Endothelial cell of hepatic sinusoid (primary cell): ENCODE results near the gene MYO1F.
"Not testable (repeated sequence)": the region's sequence is repeated elsewhere in the genome, so short reads cannot be mapped to it uniquely, and the experiment has no call there.

Source experiments
- in situ Hi-C: cut with HindIII; loops from 2 replicates; pipeline ENCODE4 v1.10.0; 2017; ENCODE audit warnings: low sequenced_read_pairs

MYO1F gene

DNA sequence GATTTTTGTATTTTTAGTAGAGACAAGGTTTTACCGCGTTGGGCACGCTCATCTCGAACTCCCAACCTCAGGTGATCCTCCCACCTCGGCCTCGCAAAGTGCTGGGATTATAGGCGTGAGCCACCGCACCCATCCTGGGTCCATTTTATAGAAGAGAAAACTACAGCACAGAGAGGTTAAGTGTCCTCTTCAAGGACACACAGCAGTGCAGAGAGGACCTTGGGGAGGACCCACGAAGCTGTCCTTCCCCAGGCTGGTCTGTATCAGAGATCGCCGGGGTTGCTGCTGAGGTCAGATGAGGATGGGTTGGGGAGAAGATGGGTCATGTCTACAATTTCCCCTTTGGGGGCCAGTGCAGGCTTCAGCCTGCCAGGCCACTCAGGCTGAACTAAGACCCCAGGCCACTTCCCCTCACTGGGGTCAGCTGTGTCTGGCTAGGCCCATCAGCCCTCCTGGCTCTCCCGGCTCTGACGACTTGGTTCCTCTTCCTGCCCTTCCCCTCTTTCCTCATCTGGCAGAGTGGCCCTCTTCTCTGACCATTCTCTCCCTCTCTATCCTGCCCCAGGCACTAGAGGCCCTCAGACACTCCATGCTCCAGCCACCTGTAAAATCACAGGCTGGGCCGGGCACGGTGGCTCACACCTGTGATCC, 9.6 kb downstream of the MYO1F start:
- in situ Hi-C loops: no loop called here

DNA sequence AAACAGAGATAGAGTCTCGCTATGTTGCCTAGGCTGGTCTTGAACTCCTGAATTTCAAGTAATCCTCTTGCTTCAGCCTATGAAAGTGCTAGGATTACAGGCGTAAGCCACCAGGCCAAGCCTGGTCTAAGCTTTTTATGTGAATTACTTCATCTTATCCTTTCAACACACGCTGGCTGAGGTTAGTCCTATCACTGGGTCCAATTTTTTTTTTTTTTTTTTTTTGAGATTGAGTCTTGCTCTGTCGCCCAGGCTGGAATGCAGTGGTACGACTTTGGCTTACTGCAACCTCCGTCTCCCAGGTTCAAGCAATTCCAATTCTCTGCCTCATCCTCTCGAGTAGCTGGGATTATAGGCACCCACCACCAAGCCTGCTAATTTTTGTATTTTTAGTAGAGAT, 10.4 kb downstream of the MYO1F start:
- in situ Hi-C loops: no loop called here

DNA sequence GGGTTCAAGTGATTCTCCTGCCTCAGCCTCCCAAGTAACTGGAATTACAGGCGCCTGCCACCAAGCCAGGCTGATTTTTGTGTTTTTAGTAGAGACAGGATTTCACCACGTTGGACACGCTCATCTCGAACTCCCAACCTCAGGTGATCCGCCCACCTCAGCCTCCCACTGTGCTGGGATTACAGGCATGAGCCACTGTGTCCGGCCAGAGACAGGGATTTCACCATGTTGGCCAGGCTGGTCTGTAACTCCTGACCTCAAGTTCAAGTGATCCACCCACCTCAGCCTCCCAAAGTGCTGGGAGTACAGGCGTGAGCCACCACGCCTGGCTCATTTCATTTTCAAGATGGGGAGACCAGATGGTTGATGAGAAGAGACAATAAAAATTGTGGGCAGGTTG, 12.4 kb downstream of the MYO1F start:
- in situ Hi-C loops: not testable (repeated sequence)

DNA sequence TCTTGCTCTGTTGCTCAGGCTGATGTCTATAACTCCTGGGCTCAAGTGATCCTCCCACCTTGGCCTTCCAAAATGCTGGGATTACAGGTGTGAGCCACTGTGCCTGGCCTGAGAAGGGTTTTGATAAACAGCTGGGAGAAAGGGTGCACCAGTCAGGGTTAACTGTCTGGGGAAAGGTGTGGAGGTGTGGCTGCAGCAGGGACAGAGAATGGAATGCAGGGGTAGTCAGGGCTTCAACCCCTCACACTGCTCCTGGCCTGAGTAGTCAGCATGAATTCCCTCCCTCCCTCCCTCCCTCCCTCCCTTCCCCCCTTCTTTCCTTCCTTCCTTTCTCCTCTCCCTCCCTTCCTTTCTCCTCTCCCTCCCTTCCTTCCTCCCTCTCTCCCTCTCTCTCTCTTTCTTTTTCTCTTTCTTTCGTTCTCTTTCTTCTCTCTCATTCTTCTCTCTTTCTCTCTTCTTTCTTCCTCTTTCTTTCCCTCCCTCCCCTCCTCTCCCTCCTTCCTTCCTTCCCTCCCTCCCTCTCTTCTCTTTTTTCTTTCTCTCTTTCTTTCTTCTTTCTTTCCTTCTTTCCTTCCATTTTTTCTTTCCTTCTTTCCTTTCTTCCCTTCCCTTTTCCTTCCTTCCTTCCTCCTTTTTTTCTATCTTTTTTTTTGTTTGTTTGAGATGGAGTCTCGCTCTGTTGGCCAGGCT, 16.0 kb downstream of the MYO1F start:
- in situ Hi-C loops: no loop called here

DNA sequence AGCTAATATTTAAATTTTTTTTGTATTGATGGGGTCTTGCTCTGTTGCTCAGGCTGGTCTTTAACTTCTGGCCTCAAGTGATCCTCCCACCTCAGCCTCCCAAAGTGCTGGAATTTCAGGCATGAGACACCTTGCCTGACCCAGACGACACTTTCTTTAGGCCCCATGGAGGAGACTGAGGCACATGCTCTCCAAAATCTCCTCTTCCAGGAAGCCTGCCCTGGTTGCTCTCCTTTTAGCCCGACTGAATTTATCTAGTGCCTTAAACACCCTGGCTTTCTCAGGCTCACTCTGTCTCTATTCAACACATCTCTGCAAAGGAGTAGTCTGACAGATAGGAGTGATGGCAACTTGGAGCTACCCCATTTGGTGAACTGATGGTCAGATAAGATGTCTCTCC, 18.9 kb downstream of the MYO1F start:
- in situ Hi-C loops: no loop called here

DNA sequence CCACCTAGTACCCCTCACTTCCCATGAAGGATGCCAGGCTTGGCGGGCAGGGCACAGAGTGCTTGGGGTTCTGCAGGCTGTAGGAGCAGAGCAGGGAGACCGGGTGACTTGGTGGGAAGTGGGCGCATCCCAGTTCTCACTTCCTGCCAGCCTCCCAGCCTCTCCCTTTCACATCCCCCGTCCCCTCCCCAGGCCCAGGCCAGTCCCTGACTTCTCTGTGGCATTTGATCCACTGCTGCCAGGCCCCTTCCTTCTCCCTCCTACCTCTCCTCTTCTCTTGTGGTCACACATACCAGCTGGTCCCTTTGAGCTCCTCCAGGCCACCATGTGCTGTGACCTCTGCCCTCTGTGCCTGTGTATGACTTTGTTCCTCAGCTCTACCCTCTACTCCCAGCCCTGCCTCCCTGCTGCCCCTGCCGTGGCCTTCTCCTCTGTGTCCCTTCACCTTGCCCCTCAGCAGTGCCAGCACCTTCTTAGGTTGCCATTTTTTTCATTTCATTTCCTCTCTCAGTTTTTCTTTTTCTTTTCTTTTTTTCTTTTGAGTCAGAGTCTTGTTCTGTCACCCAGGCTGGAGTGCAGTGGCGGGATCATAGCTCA, 19.5 kb downstream of the MYO1F start:
- in situ Hi-C loops: no loop called here

DNA sequence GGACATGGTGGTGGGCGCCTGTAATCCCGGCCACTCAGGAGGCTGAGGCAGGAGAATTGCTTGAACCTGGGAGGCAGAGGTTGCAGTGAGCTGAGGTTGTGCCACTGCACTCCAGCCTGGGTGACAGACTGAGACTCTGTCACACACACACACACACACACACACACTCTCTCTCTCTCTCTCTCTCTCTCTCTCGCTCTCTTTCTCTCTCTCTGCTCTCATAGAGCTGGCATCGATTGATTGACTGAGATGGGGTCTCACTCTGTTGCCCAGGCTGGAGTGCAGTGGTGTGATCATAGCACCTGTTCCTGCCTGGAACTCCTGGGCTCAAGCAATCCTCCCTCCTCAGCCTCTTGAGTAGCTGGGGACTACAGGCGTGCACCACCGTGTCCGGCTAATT, 23.5 kb downstream of the MYO1F start:
- in situ Hi-C loops: not testable (repeated sequence)

DNA sequence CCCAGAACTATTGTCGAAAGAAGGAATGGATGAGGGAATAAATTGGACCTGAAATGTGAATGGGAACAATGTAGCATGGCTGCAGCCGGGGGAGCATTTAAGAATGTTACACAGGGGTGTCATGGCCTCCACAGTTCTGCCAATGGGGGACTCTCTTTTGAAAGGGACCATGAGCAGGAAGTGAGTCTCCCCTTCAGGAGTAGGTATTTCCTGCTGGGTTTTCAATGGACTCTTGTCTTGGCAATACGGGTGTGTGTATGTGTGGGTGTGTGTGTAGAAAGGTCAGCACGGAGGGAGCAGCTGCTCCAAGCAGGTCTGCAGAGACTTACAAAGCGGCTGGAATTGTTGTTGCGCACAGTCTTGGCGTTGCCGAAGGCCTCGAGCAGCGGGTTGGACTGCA, 24.4 kb downstream of the MYO1F start:
- in situ Hi-C loops: no loop called here

DNA sequence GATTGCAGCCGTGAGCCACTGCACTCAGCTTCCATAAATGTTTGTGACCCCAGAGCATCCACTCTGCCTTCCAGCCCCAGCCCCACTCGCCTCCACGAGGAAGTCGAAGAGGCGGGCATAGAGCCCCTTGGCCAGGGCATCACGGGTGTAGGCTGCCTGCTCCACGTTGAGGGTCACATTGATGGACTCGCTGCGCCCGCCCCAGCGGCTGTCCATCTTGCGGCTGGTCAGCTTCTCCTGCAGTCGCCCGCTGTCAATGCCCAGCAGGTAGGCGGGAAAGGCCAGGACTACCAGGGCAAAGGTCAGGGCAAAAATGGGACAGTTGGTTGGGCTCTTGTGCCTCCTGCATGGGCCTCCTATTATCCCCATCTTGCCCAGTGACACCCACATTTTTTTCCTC, 27.2 kb downstream of the MYO1F start:
- in situ Hi-C loops: no loop called here

DNA sequence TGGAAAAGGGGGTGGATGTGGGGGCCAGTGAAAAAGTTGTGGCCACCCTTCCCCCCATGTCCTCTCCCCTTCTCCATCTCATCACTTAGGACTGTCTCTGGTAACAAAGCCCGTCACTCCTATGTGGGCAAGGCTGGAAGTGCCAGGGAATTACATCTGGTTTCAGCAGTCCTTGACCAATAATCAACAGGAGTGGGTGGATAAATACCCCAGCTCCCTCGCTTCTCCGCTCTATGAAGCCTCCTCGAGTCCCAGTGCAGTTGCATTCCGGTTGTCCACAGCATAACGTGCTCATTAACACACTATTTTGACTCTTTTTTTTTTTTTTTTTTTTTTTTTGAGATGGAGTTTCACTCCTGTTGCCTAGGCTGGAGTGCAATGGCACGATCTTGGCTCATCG, 31.5 kb downstream of the MYO1F start:
- in situ Hi-C loops: no loop called here

DNA sequence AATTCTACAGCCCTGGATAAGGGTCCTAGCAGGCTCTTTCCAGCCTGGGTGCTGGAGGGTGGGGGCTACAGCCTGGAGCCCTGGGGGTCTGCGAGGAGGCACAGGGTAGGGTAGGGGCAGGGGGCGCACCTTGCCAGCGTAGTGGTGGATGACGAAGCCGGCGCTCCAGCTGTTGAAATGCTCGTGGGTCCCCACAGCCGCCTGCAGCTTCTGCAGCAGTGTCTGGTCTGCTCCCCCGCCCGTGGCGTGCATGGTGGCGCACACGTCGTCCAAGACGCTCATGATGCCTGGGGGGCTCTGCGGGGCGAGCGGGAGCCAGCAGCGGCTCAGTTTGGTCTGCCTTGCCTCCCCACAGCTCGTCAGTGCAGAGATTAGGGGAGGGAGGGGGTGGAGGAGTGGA, 33.1 kb downstream of the MYO1F start:
- in situ Hi-C loops: no loop called here

DNA sequence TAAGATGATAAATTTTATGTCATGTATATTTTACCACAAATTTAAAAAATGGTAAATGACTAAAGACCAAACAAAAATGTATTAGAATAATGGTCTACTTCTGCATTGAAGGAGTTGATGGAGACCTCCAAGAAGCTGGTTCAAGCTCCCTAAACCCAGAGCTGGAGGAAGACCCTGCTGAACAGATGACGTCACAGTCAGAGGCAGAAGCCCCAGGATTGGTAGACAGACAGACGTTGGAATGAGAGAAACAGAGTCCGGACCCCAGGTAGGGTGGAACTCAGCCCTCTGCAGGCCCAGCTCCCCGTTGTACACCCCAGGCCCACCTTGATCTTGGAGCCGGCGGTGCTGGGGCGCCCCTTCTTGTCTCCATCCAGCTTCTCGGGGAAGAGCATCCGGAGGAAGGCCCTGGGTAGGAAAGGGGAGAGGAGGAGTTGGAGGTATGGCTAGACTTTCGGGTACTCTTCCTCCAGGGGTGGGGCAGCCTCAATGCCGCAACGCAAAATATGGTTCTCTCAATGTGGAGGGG, 37.6 kb downstream of the MYO1F start:
- in situ Hi-C loops: no loop called here

DNA sequence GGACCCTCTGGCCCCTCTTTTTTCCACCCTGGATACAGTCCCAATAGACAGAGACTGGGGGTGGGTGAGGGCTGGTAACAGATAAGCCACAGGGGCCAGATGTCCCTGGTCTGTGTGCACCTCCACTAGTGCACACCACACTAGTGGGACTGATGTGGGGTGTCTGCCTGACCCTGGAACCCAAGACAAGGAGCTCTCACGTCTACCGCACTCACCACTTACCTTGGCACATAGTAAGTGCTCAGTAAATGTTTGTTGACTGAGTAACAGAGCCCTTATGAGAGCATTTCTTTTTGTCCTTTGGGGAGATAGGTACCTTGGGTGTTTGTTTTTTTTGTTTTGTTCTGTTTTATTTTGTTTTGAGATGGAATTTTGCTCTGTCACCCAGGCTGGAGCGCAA, 40.1 kb downstream of the MYO1F start:
- in situ Hi-C loops: no loop called here

DNA sequence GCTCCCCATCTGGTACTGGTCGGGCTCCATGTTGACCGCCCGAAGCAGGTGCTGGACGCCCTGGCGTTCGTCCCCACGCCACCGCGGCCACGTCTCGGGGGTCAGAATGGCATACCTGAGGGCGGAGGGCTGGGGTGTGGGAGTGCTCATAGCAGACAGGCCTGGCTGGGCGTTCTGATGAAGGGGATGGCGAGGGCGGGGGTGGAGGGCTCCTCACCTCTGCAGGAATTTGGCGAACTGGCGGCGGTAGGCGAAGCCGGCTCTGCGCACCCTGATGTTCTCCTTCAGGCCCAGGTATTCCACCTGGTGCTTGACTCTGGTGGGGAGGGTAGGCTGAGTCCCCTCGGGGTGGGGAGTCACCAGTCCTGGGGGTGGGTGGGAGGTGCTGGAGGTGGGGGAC, 41.0 kb downstream of the MYO1F start:
- in situ Hi-C loops: no loop called here

DNA sequence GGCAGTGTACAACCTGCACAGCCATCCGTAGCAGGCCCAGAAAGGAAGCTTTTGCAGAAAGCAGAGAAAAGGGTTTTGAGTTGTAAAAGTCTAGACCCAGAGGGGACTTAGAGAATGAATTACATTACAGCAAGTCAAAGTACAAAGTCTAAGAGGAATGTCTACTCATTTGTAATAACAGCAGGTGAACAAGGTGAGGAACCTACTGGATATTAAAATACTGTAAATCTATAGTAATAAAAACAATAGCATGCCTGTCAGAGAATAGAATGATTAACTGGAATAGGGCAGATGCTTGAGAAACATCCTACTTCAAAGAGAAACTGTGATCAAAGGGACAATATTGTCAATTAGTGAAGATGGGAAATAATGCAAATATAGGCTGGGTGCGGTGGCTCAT, 45.0 kb downstream of the MYO1F start:
- in situ Hi-C loops: no loop called here

DNA sequence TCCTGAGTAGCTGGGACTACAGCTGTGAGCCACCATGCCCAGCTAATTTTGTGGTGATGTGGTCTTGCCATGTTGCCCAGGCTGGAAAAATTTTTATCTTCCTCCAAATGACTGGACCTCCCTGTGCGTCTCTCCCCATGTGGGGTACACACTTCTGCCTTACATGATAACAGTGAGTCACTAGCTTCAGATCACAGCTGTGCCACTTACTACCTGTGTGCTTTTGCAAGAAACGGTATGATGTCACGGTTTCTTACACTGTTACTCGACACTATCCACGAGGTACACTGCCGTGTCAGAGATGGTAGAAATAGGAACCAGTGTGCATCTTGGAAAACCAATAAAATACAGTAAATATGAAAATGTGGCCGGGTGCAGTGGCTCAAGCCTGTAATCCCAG, 45.8 kb downstream of the MYO1F start:
- in situ Hi-C loops: no loop called here

DNA sequence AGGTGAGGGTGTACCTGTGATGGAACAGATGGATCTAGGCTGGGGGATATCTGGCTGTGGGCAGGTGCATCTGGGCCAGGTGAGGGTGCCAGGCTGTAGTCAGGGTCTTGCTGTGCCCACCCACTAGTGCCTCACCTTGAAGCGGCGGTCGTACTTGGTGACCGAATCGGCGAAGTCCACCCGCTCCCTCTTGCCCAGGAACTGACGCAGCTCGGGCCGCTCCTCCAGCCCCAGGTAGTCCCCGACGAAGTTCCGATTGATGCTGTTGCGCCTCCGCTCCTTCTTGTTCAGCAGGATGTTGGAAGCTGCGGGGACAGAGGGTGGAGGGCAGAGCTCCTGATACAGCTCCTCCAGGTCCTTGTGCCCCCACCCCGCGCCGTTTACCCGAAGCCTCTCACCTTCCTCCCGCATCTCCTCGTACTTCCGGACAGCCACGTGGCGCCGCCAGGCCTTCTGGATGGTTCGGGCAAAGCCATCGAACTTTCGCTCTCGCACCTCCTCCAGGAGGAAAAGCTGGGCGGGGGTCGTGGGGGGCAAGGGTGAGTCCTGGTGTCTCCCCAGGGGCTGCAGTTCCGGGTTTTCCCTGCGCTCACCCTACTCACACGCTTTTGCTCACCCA, 47.1 kb downstream of the MYO1F start:
- in situ Hi-C loops: no loop called here

DNA sequence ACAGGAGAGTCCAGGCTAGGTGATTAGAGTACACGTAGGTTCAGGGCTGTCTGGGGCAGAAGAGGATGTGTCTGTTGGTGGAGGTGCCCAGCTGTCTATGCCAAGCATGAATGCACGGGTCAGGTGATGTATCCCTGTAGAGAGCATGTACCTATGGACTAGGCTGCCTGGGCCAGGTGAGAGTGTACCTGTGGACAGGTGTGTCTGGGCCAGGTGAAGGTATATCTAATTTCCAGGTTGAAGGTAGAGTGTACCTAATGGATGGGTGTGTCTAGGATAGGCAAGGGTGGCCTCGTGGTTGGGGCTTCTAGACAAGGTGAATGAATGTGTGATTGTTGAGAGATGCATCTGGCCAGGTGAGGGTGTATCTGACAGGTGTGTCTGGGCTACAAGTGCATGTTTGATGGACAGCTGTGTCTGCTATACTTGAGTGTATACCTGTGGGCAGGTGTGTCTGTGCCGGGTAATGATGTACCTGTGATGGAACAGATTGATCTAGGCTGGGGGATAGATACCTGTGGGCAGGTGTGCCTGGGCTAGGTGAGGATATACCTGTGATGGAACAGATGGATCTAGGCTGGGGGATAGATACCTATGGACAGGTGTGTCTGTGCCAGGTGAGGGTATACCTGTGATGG, 47.8 kb downstream of the MYO1F start:
- in situ Hi-C loops: no loop called here

DNA sequence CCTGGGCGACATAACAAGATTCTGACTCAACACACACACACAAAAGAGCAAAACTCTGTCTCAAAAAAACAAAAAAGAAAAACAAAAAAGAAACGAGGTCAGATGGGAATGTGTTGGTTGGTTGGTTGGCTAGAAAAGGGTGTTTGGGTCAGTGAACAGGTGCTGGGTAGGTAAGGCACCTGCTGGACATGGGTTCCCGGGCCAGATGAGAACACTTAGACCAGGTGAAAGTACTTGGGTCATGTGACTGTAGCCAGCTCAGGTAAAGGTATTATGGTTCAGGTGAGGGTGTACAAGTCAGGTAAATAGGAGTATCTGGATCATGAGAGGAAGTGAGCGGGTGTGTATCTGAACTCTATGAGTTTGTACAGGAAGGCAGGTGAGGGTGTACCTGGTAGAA, 48.7 kb downstream of the MYO1F start:
- in situ Hi-C loops: no loop called here

DNA sequence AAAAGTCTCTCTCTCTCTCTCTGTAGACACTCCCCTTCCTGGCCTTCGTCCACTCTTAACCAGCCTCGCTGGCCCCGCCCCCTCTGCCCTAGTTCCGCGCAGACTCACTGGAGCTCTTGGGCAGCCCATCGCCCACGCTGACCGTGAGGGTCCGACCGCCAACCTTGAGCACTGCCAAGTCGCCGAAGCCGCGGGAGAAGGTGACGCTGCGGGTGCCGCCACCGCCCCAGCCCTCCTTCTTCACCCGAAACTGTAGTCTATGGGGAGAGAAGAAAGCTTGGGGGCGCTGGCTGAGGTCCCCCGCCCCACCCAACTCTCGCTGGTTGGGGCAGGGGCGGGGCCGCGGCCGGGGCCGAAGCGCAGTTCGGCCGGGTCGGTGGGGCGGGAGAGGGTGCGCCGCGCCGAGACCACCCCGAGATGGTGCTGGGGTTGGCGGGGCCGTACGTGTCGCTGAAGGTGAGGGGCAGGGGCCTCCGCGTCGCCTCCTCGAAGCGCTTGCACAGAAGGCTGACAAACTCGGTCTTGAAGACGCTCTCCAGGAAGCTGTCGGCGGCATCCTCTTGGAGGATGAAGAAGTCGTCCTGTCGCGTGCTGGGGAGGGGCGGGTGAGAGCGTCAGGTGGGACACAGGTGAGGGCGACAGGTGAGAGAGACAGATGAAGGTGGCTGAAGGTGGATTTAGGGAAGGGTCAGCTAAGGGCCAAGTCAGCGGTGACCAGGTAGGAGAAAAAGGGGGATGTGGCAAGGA, 50.7 kb downstream of the MYO1F start:
- in situ Hi-C loops: no loop called here

DNA sequence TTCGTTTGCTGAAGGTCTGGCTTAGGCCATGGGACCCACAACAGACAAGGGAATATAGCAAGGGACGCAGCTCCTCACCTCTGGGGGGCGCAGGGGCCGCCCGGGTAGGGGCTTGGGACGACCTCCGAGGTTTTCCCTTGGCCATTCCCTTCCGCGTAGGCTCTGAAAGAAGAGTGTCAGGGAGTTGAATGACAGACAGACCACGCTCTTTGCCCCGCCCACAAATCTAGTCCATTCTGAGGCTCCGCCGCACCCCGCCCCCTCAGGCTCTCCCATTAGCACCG, 51.9 kb downstream of the MYO1F start:
- in situ Hi-C loops: no loop called here
